ENCODE measurements around the gene ELAVL4. TPM values are rescaled to one million over a fixed set of nuclear protein-coding genes. Genes with fewer than 3 reads are reported as not detected.

The ELAVL4 gene
- total and polyA plus RNA-seq, 9 of the 15 experiments (the other 6 are each of a cell fraction or from before 2014, with no cell fraction given) = not detected

DNA sequence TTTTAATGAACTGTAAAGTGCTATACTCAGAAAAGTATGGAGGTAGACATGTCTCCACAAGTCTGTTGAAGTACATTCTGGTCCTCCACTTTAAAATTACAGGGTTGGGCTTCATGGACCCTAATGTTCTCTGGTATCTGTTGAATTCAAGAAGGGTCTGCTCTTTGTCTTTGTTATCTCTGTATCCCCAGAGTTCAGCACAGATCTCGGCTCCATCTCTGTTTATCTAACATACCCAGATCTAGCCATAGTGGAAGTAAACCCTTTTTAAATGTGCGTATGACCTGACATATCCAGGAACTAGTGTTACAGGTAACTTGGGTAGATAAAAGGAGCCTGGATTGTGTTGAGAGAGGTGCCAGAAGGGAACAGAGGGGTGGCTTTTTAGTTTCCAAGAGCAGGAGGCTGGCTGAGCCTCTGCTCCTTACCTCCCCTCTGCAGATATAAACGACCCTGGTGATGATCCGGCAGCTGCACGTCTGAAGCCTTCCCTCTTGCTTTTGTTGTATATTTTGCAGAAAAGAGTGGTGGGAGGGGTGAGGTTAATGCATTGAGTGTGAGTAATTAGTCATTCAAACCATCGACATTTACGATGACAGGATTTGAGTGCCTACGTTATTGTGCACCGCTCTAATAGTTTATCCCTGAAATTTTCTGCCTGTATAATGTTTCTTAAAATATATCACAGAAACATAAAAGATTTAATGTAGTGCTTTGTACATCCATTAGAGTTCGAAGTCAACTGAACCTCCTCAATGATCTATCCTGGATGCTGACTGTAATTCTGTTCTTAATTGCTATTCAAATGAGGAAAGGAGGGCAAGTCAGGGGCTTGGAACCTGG is 30.8 kb downstream of the ELAVL4 start (continued):
- no peak for TF ChIP-seq ZNF655 (CRISPR knock-in tag; IDR thresholded peaks at IDR 0.05)
- TF ChIP-seq SP2 (IDR thresholded peaks at IDR 0.05; ENCODE audit: extremely low read depth, low read depth, low read length, poor library complexity, severe bottlenecking) = no peak
- TF ChIP-seq ZBTB12 (CRISPR knock-in tag; IDR thresholded peaks at IDR 0.05) = no peak
- TF ChIP-seq ZNF584 (CRISPR knock-in tag; IDR thresholded peaks at IDR 0.05; ENCODE audit: low read depth) = no peak
- TF ChIP-seq SRSF3 (IDR thresholded peaks at IDR 0.05; ENCODE audit: insufficient read depth, low read length) = no peak
- no peak for TF ChIP-seq SIN3A (IDR thresholded peaks at IDR 0.05; ENCODE audit: borderline replicate concordance in 2 of 2, control insufficient read depth in 1 of 2, low read depth in 2 of 2, low read length in 2 of 2)
- TF ChIP-seq SNRNP70 (optimal IDR thresholded peaks at IDR 0.05; ENCODE audit: low read depth, low read length) = no peak
- TF ChIP-seq NFE2 (IDR thresholded peaks at IDR 0.05; ENCODE audit: low read depth) = no peak
